ENCODE results near the gene TMEM120B. TPM values are rescaled to one million over a fixed set of nuclear protein-coding genes. Genes with fewer than 3 reads are reported as not detected.
A peak's percentile ranks its signal among the peaks of the same experiment; 100 is the strongest.
"Not testable (repeated sequence)": the region's sequence is repeated elsewhere in the genome, so short reads cannot be mapped to it uniquely, and the experiment has no call there.

TMEM120B gene
- total and polyA plus RNA-seq, 8 donors: 8.5 to 17.7 (median 12.0) TPM

DNA sequence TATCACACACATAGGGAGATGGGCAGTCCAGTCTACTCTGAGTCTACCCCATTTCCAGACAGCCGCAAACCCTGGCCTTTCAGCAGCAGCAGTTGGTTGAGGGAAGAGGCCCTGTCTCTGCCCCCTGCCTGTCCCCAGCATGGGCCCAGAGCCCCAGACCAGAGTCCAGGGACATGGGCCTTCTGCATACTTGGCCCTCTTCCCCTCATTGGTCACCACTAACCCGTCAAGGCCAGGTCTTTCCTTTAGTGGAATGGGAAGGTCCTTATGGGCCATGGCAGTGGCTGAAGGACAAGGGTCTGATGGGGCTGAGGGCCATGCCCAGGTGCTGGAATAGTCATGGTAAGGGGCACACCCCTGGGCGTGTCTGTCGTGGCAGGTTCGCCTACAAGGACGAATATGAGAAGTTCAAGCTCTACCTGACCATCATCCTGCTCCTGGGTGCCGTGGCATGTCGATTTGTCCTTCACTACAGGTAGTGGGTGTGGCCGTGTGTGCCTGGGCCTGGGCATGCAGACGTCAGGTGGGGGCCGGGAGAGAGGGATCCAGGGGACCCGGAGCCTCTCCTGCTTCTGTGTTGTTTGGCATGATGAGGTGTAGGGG, 39.3 kb downstream of the TMEM120B start:
- no peak overlapping the region for H3K27ac ChIP-seq
- intact Hi-C loops (cut with DNase I): no loop called here
- no peaks in the 10 kb centered on the region for H3K4me1 ChIP-seq
- no peaks in the 10 kb centered on the region for H3K9me3 ChIP-seq
- ATAC-seq (no peak), DNase-seq (no peak)
- no peaks in the 10 kb centered on the region for H3K27me3 ChIP-seq
- no peak overlapping the region for H3K4me3 ChIP-seq
- TF ChIP-seq CTCF (IDR thresholded peaks at IDR 0.05): no peak
- H3K36me3 ChIP-seq: peaks cover 0 to 8% of the 10 kb centered on the region in 2 donors

- peak in 2 of 4 donors; percentile 57 to 83 for DNase-seq
- intact Hi-C loops (cut with DNase I): no loop called here
- no peak for TF ChIP-seq CTCF (IDR thresholded peaks at IDR 0.05)
Measured at GRCh38 chr12:121753844-121754264, 41.3 kb downstream of the TMEM120B start.

GRCh38 chr12:121754836-121755235, 42.3 kb downstream of the TMEM120B start:
- Histone ChIP-seq H3K27me3 (no peaks in the 10 kb centered on the region), H3K9me3 (no peaks in the 10 kb centered on the region), H3K4me1 (no peaks in the 10 kb centered on the region), H3K27ac (no peak overlapping the region), H3K36me3 (peaks cover 0 to 8% of the 10 kb centered on the region in 2 donors), H3K4me3 (no peak overlapping the region)
- ATAC-seq (no peak), DNase-seq (no peak)
- intact Hi-C loops (cut with DNase I): no loop called here
- no peak for TF ChIP-seq CTCF (IDR thresholded peaks at IDR 0.05)

More at GRCh38 chr12:121753844-121754264, 41.3 kb downstream of the TMEM120B start:
- Histone ChIP-seq H3K36me3 (peaks cover 0 to 8% of the 10 kb centered on the region in 2 donors), H3K27me3 (no peaks in the 10 kb centered on the region), H3K4me3 (no peak overlapping the region), H3K27ac (no peak overlapping the region), H3K9me3 (no peaks in the 10 kb centered on the region), H3K4me1 (no peaks in the 10 kb centered on the region)
- peak; percentile 90 for ATAC-seq

- DNase-seq (no peak), ATAC-seq (no peak)
- H3K4me1 ChIP-seq: no peaks in the 10 kb centered on the region
- no peaks in the 10 kb centered on the region for H3K27me3 ChIP-seq
- intact Hi-C loops (cut with DNase I): no loop called here
- H3K9me3 ChIP-seq: no peaks in the 10 kb centered on the region
- no peak overlapping the region for H3K27ac ChIP-seq
- peaks cover 0 to 8% of the 10 kb centered on the region in 2 donors for H3K36me3 ChIP-seq
- no peak for TF ChIP-seq CTCF (IDR thresholded peaks at IDR 0.05)
- H3K4me3 ChIP-seq: no peak overlapping the region
Measured at GRCh38 chr12:121755591-121755990, 43.0 kb downstream of the TMEM120B start.

- ATAC-seq; H3K4me3 ChIP-seq; H3K27me3 ChIP-seq; H3K4me1 ChIP-seq; H3K9me3 ChIP-seq; intact Hi-C loops (cut with DNase I); H3K36me3 ChIP-seq; H3K27ac ChIP-seq; DNase-seq: not testable (repeated sequence)
Measured at GRCh38 chr12:121758536-121758935, 46.0 kb downstream of the TMEM120B start.

- Histone ChIP-seq H3K4me1 (no peaks in the 10 kb centered on the region), H3K4me3 (no peak overlapping the region), H3K36me3 (no peaks in the 10 kb centered on the region), H3K27me3 (no peaks in the 10 kb centered on the region), H3K9me3 (no peaks in the 10 kb centered on the region), H3K27ac (no peak overlapping the region)
- no peak for ATAC-seq
- no peak for DNase-seq
- no peak for TF ChIP-seq CTCF (IDR thresholded peaks at IDR 0.05)
- intact Hi-C loops (cut with DNase I): no loop called here
Measured at GRCh38 chr12:121762269-121762668, 49.7 kb downstream of the TMEM120B start.
